Progenitor cell of endocrine pancreas (in vitro differentiated cells): ENCODE results near the gene TMEM191B. TPM values are rescaled to one million over a fixed set of nuclear protein-coding genes. Genes with fewer than 3 reads are reported as not detected.
"Not testable (repeated sequence)": the region's sequence is repeated elsewhere in the genome, so short reads cannot be mapped to it uniquely, and the experiment has no call there.

Experiments used
- DNase-seq: peaks from one replicate; pipeline ENCODE4 v3.0.0; 2021; ENCODE audit warnings: low spot score; ENCODE audit not compliant: unreplicated experiment
- H3K27ac Mint-ChIP-seq: 2 replicates; pipeline ENCODE4 v1.8.0; 2021; ENCODE audit warnings: mild to moderate bottlenecking, moderate library complexity, mixed read lengths
- H3K27me3 Mint-ChIP-seq: 2 replicates; pipeline ENCODE4 v1.8.0; 2021; ENCODE audit warnings: mixed read lengths
- H3K36me3 Mint-ChIP-seq: 2 replicates; pipeline ENCODE4 v1.8.0; 2022; ENCODE audit warnings: mixed read lengths; ENCODE audit not compliant: insufficient read depth
- H3K4me1 Mint-ChIP-seq: 2 replicates; pipeline ENCODE4 v1.8.0; 2021; ENCODE audit warnings: low read depth, mixed read lengths
- H3K4me3 Mint-ChIP-seq: 2 replicates; pipeline ENCODE4 v1.8.0; 2021; ENCODE audit warnings: low read depth, mild to moderate bottlenecking, moderate library complexity, mixed read lengths
- H3K9me3 Mint-ChIP-seq: 2 replicates; pipeline ENCODE4 v1.8.0; 2021; ENCODE audit warnings: low read depth, mixed read lengths
- total RNA-seq: library from RNA; stranded (reverse); gene quantifications from 2 replicates; pipeline ENCODE4 v1.2.1, GENCODE V29; 2021

The TMEM191B gene
- total RNA-seq, 1 donor from 2014 or later = 2.2 TPM

GRCh38 chr22:18539994-18540393 lies 12.4 kb downstream of the TMEM191B start:
- not testable (repeated sequence) for H3K4me3 Mint-ChIP-seq, H3K27me3 Mint-ChIP-seq, H3K9me3 Mint-ChIP-seq, H3K27ac Mint-ChIP-seq, H3K36me3 Mint-ChIP-seq, H3K4me1 Mint-ChIP-seq, DNase-seq

DNA sequence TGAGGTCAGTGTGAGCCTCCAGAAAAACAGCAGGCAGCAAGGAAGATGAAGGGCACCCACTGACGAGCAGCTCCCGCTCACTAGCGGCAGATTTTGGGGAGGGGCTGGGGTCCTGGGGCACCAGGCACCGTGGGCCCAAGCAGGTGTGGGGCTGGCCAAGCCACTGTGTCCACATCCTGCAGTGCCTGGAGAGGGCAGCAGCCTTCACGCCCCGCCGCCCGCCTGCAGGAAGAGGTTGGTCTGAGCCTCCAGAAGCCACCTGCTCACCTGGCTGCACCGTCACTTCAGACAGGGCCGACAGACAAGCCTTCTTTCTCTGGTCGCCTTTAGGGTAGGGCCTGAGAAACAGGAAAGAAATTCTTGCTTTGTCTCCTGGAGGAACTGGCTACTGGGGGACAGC lies 15.8 kb downstream of the TMEM191B start:
- not testable (repeated sequence) for H3K36me3 Mint-ChIP-seq, DNase-seq, H3K27me3 Mint-ChIP-seq, H3K9me3 Mint-ChIP-seq, H3K4me3 Mint-ChIP-seq, H3K27ac Mint-ChIP-seq, H3K4me1 Mint-ChIP-seq

- not testable (repeated sequence) for DNase-seq, H3K27me3 Mint-ChIP-seq, H3K27ac Mint-ChIP-seq, H3K9me3 Mint-ChIP-seq, H3K4me1 Mint-ChIP-seq, H3K36me3 Mint-ChIP-seq, H3K4me3 Mint-ChIP-seq
Measured at GRCh38 chr22:18544615-18545014, 17.0 kb downstream of the TMEM191B start.

- not testable (repeated sequence) for H3K27me3 Mint-ChIP-seq, H3K4me3 Mint-ChIP-seq, H3K9me3 Mint-ChIP-seq, H3K36me3 Mint-ChIP-seq, H3K27ac Mint-ChIP-seq, H3K4me1 Mint-ChIP-seq, DNase-seq
Measured at GRCh38 chr22:18549458-18550179, 22.0 kb downstream of the TMEM191B start.

- H3K4me1 Mint-ChIP-seq, H3K9me3 Mint-ChIP-seq, H3K36me3 Mint-ChIP-seq, H3K27me3 Mint-ChIP-seq, H3K27ac Mint-ChIP-seq, H3K4me3 Mint-ChIP-seq, DNase-seq: not testable (repeated sequence)
Measured at GRCh38 chr22:18551046-18551445, 23.4 kb downstream of the TMEM191B start.

DNA sequence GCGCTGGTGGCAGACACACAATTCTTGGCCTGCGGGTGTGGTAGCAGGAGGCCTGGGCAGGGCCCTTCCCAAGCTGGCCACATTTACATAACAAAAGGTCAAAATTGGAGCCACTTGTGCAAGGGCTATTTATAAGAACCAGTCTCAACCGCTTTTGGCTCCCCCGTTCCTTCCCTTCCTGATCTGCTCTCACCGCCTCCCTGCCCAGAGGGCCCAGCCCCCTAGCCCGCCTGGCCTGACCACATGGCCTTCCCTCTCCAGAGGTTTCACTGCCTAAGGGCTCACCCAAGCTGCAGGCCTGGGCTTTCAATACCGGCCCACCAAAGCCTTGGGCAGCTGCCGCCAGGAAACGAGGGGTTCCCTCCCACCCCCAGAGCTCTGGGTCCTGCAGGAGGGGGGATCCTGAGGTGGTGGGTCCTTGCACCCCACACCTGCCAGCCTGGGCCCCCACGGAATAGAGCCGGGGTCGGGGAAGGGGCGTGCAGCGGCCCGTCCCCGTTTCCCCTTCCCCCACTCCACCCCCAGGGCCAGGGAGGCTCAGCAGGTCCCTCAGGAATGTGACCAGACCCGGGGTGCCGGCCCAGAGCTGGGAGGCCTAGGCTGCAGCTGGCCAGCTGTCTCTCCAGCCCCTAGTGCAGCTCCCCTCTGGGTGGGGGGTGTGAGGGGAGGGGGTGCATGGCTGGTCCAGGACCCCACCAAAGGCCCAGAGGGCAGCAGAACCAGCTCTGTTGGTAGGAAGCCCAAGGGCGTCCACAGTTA lies 25.4 kb downstream of the TMEM191B start:
- H3K36me3 Mint-ChIP-seq, H3K27ac Mint-ChIP-seq, DNase-seq, H3K4me3 Mint-ChIP-seq, H3K27me3 Mint-ChIP-seq, H3K4me1 Mint-ChIP-seq, H3K9me3 Mint-ChIP-seq: not testable (repeated sequence)

DNA sequence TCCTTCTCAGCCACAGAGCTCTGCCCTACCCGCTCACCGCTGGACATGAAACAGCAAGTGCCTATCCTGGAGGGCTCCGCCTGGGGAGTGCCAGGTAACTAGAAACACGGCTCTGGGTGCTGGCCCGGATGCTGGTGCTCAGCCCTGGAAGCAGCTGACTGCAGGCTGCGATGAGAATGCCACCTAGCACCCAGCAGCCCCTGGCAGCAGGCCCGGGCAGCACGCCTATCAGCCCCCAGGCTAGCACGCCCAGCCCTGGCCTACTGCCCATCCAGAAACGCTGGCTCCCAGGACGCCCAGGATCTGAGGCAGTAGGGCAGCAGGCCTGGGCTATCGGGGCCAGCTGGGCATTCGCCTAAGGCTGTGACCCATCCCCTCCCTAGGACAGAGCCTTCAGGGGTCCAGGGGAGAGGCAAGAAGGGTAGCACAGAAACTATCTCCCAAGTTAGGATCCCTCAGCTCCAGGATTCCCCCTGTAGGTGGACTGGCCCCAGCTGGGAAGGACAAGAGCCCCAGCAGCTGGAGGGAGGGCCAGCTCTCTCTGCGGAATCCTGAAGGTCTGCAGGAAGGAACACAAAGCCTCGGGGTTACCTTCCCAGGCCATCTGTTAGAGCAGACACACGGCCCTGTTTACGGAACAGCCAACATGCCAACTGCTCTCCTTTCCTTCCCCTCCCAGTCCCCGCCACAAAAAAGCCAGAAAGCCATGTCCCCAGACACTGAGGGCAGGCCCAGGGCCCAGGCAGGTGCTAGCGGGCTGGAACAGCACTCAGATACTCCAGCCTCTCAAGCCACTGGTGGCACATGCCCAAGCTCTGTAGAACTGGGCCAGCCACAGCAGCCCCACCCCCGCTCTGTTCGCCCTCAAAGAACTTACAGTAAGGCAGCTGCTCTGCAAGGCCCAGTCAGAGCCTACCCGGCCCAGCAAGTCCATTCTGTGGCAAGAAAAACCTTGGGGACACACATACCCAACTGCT lies 27.0 kb downstream of the TMEM191B start:
- not testable (repeated sequence) for H3K27me3 Mint-ChIP-seq, H3K4me1 Mint-ChIP-seq, H3K36me3 Mint-ChIP-seq, DNase-seq, H3K27ac Mint-ChIP-seq, H3K9me3 Mint-ChIP-seq, H3K4me3 Mint-ChIP-seq

DNA sequence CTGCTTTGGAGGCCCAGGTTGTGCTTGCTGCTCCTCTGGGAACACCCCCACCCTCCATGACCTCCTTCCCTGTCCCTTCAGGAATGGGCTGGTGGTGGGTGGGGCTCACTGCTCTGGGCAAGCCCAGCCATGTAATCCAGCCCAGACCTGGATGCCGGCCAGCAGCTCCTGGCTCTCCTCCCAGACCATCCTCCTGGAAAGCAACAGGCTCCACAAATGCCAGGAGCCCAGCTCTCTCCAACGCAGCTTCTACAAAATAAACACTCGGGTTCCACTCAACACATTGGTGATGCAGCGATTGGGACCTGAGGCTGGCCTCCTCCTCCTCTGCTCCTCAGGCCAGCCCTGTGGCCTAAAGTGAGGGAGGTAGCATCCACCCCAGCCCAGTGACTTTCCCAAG lies 30.9 kb downstream of the TMEM191B start:
- not testable (repeated sequence) for H3K9me3 Mint-ChIP-seq, H3K36me3 Mint-ChIP-seq, H3K4me3 Mint-ChIP-seq, DNase-seq, H3K27me3 Mint-ChIP-seq, H3K27ac Mint-ChIP-seq, H3K4me1 Mint-ChIP-seq

DNA sequence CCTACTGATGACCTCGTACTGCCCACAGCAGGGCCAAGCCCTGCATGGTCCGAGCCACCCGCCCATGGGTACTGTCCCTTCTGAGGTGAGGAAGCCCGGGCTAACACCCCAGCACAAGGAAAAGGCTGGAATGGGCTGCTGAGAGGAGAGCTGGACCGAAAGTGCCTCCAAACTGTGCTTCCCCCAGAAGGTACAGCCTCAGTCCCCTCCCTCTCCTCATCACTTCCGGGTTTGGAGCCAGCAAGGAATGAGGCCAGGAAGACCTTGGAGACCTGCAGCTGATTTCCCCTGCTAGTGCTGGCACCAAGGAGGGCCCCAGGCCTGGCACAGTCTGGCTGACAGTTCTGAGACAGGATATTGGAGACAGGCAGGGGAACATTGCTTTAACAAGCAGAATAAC lies 31.3 kb downstream of the TMEM191B start:
- not testable (repeated sequence) for H3K36me3 Mint-ChIP-seq, H3K4me3 Mint-ChIP-seq, H3K4me1 Mint-ChIP-seq, DNase-seq, H3K27ac Mint-ChIP-seq, H3K9me3 Mint-ChIP-seq, H3K27me3 Mint-ChIP-seq

GRCh38 chr22:18560099-18560974 lies 32.7 kb downstream of the TMEM191B start:
- H3K27ac Mint-ChIP-seq, H3K27me3 Mint-ChIP-seq, H3K4me1 Mint-ChIP-seq, H3K9me3 Mint-ChIP-seq, DNase-seq, H3K4me3 Mint-ChIP-seq, H3K36me3 Mint-ChIP-seq: not testable (repeated sequence)

DNA sequence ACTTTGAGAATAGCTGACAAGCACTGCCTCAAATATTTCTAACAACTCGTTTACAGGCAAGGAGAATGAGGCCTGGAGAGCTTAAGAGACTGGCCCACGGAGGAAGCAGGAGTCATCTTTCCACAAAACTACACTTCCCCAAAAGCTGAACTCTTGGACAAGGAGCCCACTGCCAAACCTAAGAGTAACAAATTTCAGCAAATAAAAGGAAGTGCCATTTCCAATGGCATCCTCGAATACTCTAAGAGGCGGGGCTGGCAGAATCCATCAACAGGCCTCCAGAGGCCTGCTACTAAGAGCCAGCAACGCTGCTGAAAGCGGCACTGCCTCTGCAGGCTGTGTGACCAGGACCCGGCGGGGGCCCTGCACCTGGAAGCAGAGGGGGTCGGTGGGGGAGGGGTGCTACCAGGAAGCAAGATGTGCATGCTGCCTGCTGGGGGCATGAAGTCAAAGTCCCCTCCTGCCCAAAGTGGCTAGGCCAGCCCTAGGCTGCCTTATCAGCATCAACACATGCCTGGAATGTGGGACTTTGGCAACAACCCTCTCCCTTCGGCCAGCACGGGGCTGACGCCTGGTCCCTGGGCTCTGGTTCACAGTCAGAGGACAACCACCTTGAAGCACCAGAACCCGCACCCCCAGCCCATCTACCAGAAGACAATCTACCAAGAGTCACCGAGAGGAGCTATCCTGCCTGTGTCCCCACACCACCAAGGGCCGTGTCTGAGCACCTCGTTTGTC lies 43.1 kb downstream of the TMEM191B start:
- H3K36me3 Mint-ChIP-seq, DNase-seq, H3K4me3 Mint-ChIP-seq, H3K4me1 Mint-ChIP-seq, H3K27me3 Mint-ChIP-seq, H3K27ac Mint-ChIP-seq, H3K9me3 Mint-ChIP-seq: not testable (repeated sequence)
